Stimulated activated CD8-positive, alpha-beta memory T cell treated with anti-CD3 and anti-CD28 coated beads, Interleukin-12 subunit alpha, Interleukin-12 subunit beta, amount 100 ng/mL, for 1 hour (primary cell): ENCODE results near the gene GRIA4.

Experiments
- DNase-seq: peaks from one replicate; pipeline ENCODE4 v3.0.0-alpha.2; 2020; ENCODE audit warnings: low read depth

Gene GRIA4

DNA sequence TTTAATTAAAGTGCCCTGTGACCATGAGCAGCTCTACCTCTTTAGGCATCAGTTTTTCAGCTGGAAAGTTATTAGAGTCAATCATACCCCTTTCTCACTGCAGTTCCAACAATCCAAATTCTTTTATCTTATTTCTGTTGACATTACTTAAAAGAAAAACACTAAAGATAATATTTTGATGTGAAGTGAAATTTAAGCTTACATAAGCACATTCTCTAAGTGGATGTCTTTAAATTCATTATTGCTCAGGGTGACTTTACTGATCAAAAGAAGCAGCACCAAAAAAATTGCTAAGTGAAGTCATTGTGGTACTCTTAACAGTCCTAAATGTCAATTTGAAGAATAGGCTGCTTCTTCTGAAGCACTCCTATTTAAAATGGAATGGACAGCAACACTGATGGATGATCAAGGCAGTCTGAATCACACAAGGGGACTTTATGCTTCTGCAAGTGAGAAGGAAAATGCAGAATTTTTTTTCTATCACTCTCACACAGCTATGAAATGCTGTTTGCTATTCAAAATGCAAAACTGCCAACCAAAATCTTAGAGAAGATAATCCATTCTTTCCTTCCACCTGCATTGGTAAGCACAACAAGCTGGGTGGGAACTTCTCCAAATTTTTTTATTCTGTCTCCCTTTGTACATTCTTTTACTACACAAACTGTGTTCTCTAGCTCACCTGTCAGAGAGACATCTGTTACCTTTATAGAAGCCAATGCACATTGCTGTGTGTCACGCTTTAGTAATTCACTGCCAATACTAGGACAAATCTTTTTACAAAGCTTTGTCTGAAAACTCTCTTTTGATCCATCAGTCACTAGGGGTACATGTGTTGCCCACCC, 179.9 kb downstream of the GRIA4 start:
- DNase-seq: no peak

DNA sequence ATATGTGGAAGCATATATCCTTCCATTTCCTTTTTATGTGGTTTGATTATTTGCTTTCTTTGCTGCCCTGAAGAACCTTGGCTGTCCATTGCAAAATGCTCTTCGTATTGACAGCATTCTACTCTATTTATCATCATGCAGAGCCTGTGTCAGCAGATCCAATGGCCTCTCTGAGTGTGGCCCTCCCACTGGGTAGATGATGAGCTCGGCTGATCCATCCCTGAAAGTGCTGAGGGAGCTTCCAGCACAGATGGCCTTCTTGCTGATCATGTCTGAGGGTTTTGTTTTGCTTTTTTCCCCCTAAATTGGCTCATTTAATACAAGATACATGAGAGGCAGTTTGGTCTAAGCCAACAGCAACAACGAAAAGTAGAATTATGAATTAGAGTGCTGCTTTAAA, 181.0 kb downstream of the GRIA4 start:
- no peak for DNase-seq

DNA sequence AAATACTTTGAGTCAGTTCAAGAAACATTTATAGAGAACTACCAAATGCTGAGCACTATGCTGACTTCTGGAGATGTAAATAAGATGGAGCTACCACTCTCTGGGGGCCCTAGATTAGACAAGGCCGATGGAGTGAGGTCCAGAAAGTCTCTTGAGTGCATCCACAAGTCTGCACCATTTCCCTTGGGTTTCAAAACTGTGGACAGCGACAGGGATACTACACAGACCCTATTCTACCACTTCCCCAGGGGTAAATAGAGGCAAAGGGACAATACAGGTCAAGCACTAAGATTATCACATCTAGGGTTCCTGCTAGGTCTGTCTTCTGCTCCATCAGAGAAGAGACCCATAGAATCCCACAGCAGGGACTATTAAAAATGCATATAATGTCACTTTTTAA, 183.2 kb downstream of the GRIA4 start:
- DNase-seq: no peak

DNA sequence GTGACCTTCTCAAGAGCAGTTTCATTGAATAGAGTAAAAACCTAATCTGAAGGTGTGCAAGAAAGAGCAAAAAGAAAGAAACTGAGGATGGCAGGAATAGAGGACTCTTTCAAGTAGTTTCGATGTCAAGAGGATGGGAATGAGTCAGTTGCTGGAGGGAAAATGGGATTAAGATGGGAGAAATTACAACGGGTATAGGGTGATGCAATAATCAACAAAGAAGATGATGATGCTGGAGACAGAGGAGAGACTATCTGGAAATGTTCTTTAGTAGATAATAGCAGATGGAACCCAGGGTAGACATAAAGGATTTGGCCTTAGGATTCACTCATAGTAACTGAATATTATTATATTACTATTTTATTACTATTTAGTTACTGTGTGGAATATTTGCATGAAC, 189.4 kb downstream of the GRIA4 start:
- no peak for DNase-seq

DNA sequence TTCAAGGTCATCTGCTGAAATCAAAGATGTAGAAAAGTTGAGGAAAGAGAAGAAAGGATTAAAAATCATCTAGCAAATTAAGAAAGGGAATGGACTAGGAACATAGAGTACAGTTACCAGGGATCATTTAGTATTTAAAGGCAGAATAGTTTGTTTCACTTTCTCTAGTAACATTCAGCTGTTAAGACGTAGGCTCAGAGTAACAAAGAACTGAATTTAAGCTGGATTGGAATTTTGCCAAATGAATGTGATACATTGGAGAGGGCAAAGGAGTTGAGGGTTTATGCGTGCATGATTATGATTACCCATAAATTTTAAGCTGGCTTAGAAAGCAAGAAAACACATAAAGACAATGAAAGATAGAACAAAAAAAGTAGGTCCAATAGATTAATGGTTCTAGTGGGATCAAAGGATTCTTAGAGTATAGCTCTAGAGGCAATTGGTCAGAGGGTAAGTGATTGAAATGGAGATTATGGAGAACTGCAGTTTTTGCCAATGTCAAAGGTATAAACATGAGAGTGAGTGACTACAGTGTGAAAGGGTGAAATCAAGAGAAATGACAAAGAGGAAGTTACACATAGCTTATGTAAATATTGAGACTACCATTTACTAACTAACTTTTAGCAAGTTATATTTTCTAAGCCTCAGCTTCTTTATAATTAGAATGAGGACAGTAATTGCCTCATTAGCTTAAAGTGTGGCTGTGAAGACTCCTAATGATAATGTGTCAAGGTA, 190.0 kb downstream of the GRIA4 start:
- no peak for DNase-seq

DNA sequence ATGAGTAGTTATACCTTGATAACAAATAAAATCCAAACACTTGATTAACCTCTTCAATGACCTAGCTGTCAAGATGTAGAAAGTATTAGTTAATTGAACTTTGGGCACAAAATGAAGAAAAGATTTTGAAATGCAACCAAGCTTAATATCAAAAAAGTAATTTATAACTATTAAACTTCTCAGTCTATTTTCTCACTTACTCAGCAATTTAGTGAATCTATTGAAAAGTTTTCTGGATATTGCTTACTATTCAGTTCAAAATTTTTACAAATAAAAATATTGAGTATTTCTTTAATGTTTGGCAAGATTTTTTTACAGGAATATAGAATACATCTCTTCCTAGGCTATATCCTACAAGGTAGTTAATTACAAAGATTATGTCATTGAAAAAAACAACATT, 192.5 kb downstream of the GRIA4 start:
- no peak for DNase-seq

DNA sequence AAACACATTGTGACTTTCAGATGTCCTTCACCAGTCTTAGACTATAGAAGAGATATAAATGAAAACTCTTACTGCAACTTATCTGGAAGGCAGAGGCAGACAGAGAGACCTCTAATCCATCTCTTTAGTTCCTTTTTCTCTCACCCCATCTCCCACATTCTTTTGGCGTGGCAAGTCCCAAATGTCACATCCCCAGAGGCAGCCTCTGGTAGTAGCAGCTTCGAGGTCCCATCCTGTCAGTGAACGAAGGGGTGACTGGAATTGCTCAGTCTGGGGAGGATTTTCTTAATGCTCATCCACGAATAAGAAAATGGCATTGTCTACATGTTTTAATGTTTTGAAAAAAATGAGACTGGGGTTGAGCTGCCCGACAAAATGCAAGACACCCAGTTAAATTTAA, 201.4 kb downstream of the GRIA4 start:
- DNase-seq: no peak

DNA sequence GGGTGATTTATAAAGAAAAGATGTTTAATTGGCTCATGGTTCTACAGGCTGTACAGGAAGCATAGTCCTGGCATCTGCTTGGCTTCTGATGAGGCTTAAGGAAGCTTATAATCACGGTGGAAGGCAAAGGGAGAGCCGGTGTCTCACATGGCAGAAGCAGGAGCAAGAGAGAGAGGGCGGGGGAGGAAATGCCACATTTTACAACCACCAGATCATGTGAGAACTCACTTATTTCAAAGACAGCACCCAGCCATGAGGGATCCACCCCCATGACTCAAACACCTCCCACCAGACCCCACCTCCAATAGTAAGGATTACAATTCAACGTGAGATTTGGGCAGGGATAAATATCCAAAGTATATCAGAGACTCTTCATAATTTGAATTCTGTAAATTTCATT, 211.5 kb downstream of the GRIA4 start:
- no peak for DNase-seq

DNA sequence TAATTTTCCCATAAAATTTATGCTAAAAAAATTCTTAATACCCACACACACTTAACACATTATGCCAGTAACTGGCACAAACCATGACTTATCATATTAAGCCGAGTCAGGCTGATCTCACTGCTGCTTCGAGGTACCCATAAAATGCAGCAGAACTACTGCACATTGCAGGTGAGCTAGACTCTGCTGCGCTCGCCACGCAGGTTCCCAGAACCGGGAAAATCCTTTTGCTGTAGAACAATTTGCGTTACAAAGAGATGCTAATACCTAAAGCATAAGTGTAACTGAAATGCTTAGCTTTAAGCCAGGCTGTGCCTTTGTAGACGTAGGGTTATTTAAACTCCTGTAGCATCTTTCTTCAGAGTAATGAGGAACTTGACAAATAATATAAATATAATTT, 211.9 kb downstream of the GRIA4 start:
- no peak for DNase-seq

DNA sequence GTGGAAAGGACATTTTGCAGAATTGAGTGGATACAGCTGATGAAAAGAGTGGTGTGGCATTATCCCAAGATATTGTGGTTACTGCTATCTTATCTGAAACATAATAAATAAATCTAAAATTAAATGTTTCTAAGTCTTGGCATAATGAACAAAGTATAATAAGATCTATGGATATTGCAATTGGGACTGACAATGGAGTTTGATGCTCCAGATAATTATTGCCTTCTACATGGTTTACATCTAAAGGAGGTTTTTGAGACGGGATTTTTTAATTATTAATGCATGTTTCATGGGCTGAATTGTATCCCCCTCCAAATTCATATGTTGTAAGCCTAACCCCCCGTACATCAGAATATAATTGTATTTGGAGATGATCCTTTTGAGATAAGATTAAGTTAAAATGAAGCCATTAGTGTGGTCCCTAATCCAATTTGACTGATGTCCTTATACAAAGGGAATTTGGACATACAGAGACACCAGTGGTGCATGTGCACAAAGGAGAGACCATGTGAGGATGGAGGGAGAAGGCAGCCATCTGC, 213.7 kb downstream of the GRIA4 start:
- no peak for DNase-seq

DNA sequence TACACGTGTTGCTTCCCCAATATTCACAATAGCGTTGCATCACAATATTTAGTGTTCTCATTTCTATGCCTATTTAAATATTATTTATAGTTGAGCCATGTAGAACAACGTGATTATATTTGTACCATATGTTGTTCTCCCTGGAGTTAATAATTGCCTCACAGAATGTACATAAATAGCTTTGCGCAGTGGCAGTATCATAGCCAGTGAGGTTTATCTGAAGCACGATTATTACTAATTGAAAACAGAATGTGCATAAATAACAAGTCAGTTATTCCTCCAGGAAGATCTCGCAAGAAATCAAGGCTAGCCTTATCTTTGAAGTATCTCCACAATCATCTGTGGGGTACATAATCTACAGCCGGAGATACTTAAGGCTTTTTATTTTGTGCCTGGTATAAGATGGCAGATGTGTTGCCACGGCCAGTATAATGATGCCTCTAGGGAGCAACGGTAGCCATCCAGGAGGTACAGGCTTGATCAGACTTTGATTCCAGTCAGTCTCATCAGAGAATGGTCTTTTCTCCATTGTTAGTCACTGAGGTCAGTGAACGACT, 214.7 kb downstream of the GRIA4 start:
- no peak for DNase-seq

DNA sequence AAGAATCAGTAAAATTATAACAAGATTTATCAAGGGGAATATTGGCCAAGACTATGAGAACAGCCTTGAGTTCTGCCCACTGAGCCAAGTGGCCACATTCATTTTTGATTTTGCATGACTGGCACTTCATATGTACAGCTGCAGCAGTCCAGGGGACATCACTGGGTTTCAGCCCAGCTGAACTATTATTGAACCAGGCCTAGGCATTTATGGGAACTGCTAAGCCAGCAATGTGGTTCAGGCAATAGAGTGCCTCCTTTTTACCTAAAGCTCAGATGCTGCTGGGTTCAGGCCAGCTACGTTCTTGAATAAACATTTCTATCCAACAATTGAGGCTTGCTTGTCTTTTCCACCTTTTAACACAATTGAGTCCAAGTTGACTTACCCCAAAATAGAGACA, 215.3 kb downstream of the GRIA4 start:
- DNase-seq: no peak

DNA sequence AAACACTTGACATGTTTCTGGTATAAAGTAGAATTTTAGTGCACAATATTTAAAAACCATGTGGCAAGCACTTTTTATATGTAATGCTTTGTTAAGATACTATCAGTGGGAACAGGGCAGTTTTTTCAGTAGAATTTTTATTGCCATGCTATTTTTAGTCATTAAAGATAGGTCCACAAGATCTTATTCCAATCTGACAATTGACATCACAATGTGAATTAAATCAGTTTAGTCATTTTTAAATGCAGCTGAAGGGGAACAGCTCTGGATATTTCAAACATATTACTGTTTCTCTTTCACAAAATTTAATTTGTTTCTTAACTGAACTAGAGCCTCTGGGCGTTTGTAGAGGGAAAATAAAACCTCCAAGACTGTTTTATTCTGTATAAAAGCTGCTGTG, 218.0 kb downstream of the GRIA4 start:
- no peak for DNase-seq

DNA sequence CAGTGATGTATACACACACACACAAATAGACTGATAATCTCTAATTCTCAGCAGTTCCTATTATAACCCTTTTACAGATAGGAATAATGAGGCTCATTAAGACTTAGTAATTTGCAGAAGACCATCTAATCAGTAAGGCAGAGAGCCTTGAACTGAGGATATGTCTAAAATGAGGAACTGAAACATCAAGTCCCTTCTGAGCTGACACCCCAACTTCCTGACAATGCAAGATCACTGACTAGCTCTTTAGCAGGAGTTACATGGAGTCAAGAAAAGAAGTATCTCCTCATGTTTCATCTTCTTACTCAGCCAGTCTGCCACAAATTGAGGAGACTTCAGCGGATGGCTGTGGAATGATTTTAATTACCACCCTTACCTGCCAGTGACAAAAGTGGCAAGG, 219.2 kb downstream of the GRIA4 start:
- no peak for DNase-seq

DNA sequence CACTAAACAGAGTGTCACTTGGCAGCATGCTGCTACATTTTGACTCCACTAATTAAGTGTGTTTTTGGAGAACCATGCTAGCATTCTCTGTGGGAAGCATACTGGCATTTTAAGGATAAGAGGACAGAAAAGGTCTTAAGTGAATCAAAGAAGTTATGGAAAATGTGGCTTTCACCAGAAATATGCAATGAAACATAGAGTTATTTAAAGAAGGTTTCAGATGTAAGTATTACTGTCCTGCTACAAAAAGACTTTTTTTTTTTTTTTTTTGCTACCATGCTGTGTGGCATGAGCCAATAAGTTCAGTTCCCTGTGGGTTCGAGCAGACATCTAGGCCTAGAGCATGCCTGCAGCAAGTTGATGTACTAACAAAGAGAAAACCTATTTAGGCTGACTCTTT, 224.6 kb downstream of the GRIA4 start:
- DNase-seq: no peak

DNA sequence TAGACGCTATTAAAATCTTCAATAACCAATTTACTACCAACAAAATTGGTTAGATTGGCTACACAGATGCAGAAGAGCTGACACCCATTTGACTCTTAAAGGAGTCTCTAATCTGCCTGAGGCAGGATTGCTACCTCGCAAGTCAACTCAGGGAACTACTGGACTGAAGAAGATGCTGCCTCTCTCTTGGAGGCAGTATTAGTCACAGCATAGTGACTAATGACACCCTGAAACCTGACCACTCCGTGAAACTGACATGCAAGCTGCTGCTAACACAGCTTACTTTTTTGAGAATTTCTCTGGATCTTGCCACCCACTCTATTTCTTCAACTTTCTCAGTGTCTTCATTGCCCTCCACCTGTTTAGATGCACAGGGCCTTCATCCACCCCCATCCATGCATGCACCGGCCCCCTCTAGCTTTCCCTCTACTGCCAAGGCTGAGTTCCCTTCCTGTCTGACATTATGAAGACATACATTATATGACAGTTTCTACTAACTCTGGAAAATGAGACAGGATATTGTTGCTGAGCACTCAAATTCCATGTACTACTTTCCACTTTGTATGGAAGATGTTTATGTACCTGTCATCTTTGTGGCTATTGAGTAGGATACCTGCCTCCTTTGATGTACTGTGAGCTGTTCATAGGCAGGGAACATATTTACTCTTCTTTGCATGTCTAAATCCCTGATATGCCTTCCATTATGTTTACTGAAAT, 229.0 kb downstream of the GRIA4 start:
- no peak for DNase-seq

DNA sequence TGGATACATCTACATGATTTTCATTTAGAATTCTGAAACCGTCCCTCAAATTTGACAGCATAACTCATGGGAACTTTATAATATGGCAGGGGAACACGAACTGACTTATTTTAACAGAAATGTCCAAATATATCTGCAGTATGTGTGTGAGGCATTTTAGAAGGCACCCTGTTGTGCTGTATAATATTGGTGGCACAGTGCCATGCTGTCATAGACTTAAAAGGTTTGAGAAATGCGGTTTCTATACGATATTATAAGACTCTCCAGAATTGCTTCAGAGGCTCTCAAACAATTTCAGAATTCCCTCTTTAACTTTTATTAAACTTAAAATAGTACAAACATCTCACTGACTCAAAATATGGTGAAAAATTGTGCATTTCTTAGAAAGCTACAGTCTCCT, 230.5 kb downstream of the GRIA4 start:
- no peak for DNase-seq

DNA sequence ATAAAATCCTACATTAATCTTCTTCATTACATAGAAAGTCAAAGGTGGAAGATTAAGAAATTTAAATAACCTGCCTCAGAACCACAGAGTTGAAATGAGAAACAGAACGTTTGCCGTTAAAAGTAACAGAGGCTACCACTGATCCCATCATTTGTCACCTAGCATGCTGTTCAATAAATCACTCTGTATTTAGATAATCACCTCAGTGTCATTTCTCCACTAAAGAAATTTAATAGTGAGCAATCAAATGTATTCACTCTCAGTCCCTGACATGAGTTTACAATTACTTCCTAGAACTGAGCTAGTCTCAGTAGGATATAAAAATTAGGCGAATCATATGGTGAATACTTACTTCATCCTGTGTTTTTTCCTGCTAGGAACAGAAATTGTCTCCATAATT, 242.5 kb downstream of the GRIA4 start:
- DNase-seq: no peak

DNA sequence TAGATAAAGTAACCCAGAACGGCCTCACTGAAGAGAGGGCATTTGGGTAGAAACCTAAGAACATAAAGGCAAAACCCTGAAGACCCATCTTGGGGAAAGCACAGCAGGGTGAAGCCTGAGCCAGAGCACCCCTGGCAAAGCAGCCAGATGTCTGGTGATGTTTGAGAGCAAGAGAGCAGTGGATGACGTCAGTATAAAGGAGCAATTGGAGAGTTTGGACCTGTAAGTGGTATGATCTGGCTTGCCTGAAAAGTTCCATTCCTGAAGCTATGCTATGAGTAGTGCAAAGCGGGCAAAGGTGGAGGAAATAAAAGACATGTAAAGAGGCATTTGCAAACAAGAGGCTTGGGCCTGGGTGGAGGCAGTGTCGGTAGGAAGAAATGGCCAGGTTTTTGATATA, 244.4 kb downstream of the GRIA4 start:
- DNase-seq: no peak

DNA sequence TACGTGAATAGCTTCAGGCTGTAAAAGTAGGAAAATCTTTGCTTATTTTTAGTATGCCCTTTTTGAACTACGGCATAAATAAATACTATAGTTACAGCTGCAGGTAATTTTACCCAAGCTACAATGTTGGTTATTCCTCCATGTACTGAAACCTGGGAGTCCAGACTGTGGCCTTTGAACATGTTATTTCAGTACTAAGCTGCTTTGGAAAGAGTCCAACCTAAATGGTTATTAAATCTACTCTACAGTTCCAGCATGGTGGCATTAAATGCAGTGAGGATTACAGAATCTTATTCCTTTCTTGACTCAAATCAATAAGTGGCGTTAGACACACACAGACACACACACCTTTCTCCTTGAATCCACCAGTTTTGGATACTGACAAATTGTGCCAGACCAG, 247.1 kb downstream of the GRIA4 start:
- no peak for DNase-seq

DNA sequence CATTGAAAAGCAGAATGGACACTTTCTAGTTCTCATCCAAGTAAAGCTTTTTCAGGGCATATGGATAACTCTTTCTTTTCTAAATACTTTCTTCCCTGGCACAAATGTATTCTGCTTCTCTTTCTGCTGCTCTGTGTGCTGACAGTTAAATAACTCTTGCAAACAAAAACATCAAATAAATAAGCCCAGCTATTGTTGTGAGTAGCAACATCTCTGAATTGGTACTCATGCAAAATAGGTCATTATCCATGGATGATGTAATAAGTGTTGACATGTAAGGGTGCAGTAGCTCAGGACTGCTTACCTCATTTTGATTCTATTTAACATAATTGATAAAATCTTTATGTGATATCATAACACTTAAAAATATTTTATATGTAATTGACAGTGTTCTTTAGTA, 247.9 kb downstream of the GRIA4 start:
- no peak for DNase-seq

DNA sequence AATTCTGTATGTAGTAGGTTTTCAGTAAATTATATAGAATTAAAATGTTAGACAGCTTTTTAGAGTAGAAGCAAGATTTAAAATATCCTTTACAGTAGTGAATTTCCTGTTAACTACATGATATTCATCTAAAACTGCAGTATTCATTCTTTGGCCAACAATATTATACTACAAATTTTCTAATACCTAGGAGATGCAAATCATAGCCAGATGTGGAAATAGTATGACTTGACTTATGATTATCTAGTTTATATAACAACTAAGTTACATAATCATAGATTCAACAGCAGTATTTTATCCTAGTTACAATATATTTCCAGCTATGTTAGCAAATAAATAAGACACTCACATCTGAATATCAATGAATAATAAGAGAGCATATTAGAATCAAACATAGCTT, 249.0 kb downstream of the GRIA4 start:
- no peak for DNase-seq

DNA sequence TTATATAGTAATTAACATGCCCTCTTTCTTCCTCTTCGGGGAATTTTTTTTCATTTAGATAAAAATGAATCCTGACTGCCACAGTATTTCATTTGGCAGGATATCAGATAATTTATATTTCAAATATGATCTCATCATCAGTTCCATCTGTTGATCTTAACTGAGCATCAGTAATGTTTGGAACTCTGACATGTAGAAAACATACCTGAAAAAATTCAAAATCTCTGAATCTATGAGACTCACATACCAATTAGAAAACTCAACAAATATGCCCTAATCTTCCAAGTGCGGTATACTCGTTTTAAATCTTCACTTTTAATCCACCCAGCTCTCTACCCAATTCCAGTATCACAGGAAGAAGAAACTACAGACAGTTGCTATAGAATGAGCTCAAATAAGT, 250.2 kb downstream of the GRIA4 start:
- no peak for DNase-seq
